Osteocyte (in vitro differentiated cells): Measurements from ENCODE around the gene CARNS1. TPM values are rescaled to one million over a fixed set of nuclear protein-coding genes. Genes with fewer than 3 reads are reported as not detected.

Experiments
- DNase-seq: peaks from one replicate; pipeline ENCODE4 v3.0.0; 2021; ENCODE audit warnings: mixed read lengths; ENCODE audit not compliant: unreplicated experiment; ENCODE audit errors: extremely low spot score
- H3K27ac Mint-ChIP-seq: one replicate; pipeline ENCODE4 v1.8.0; 2021; ENCODE audit warnings: mild to moderate bottlenecking, mixed read lengths; ENCODE audit not compliant: unreplicated experiment
- H3K27me3 Mint-ChIP-seq: one replicate; pipeline ENCODE4 v1.8.0; 2021; ENCODE audit warnings: mixed read lengths; ENCODE audit not compliant: unreplicated experiment
- H3K36me3 Mint-ChIP-seq: one replicate; pipeline ENCODE4 v1.8.0; 2021; ENCODE audit warnings: mixed read lengths; ENCODE audit not compliant: unreplicated experiment
- H3K4me1 Mint-ChIP-seq: one replicate; pipeline ENCODE4 v1.8.0; 2021; ENCODE audit warnings: mixed read lengths; ENCODE audit not compliant: unreplicated experiment
- H3K4me3 Mint-ChIP-seq: one replicate; pipeline ENCODE4 v1.8.0; 2021; ENCODE audit warnings: mild to moderate bottlenecking, moderate library complexity, mixed read lengths; ENCODE audit not compliant: unreplicated experiment
- H3K9me3 Mint-ChIP-seq: one replicate; pipeline ENCODE4 v1.8.0; 2021; ENCODE audit warnings: mixed read lengths; ENCODE audit not compliant: unreplicated experiment
- CTCF ChIP-seq: fragments of 200-600 bp; sonication (generic); IDR thresholded peaks from 2 replicates; pipeline ENCODE4 v1.5.0; 2021; ENCODE audit warnings: antibody characterized with exemption, mild to moderate bottlenecking, moderate library complexity
- total RNA-seq: library from RNA; stranded (reverse); gene quantifications from 2 replicates; pipeline ENCODE4 v1.2.1, GENCODE V29; 2021

Gene CARNS1
- total RNA-seq, 1 donor from 2014 or later: 0.27 TPM

DNA sequence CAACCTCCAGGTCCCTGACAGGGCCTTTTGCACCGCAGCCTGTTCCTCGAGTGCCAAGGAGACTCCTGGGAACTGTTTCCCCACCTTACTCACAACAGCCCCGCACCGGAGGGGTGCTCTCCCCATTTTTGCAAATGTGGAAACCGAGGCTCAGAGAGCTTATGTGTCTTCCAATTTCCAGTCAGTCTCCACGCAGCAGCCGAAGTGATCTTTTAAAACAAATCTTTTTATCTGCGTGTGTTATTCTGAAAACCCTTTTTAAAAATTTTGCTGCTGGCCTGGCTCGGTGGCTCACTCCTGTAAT, 54.0 kb downstream of the CARNS1 start:
- H3K36me3 Mint-ChIP-seq: no peaks in the 10 kb centered on the region
- peaks cover 27% of the 10 kb centered on the region for H3K4me1 Mint-ChIP-seq
- peak overlapping the region; percentile 73 for H3K27ac Mint-ChIP-seq

GRCh38 chr11:67470337-67471002, 55.0 kb downstream of the CARNS1 start:
- H3K9me3 Mint-ChIP-seq: no peaks in the 10 kb centered on the region
- peaks cover 21% of the 10 kb centered on the region for H3K4me1 Mint-ChIP-seq
- TF ChIP-seq CTCF: no peak
- no peak overlapping the region for H3K27ac Mint-ChIP-seq
- no peaks in the 10 kb centered on the region for H3K27me3 Mint-ChIP-seq
- no peaks in the 10 kb centered on the region for H3K36me3 Mint-ChIP-seq
- H3K4me3 Mint-ChIP-seq: peak overlapping the region; percentile 74
- DNase-seq: no peak

More for the DNA sequence above, 54.0 kb downstream of the CARNS1 start:
- Mint-ChIP-seq H3K27me3 (no peaks in the 10 kb centered on the region), H3K9me3 (no peaks in the 10 kb centered on the region), H3K4me3 (peak overlapping the region; percentile 74)
- TF ChIP-seq CTCF: no peak
- no peak for DNase-seq

DNA sequence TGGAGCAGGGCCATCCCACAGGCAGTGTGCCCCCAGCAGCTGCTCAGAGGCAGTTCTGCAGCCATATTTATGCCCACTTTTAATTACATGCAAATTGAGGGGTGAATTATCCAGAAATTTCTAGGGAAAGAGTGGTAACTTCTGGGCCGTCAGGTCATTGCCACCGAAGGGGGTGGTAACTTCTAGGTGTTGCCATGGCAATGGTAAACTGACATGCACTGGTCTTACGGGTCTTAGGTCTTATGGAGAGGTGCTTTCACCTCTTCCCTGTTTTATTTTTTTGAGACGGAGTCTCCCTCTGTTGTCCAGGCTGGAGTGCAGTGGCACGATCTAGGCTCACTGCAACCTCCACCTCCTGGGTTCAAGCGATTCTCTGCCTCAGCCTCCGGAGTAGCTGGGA, 57.4 kb downstream of the CARNS1 start:
- no peak overlapping the region for H3K4me3 Mint-ChIP-seq
- H3K9me3 Mint-ChIP-seq: no peaks in the 10 kb centered on the region
- H3K36me3 Mint-ChIP-seq: no peaks in the 10 kb centered on the region

More for the DNA sequence above, 57.4 kb downstream of the CARNS1 start:
- DNase-seq: no peak
- Mint-ChIP-seq H3K27ac (no peak overlapping the region), H3K4me1 (peaks cover 13% of the 10 kb centered on the region), H3K27me3 (peaks cover 2% of the 10 kb centered on the region)
- no peak for TF ChIP-seq CTCF

Other genes starting within 250 kb of the CARNS1 start
- 41.5 and 45.0 TPM in 2 replicates for gene GRK2, start 149.2 kb upstream of the CARNS1 start, total RNA-seq
- gene ANKRD13D, start 126.4 kb upstream of the CARNS1 start, total RNA-seq: 54.3 and 56.2 TPM in 2 replicates
- 28.5 and 28.6 TPM in 2 replicates for gene SSH3, start 112.1 kb upstream of the CARNS1 start, total RNA-seq
- gene POLD4, start 62.1 kb upstream of the CARNS1 start, total RNA-seq: 53.2 and 64.0 TPM in 2 replicates
- 7.2 and 7.8 TPM in 2 replicates for gene CLCF1, start 42.1 kb upstream of the CARNS1 start, total RNA-seq
- 18.5 TPM in 2 replicates for gene RAD9A, start 23.7 kb upstream of the CARNS1 start, total RNA-seq
- gene PPP1CA, start 13.8 kb upstream of the CARNS1 start, total RNA-seq: 132 and 140 TPM in 2 replicates
- gene TBC1D10C, start 11.6 kb upstream of the CARNS1 start, total RNA-seq: not detected in 2 replicates
- gene RPS6KB2, start 12.8 kb downstream of the CARNS1 start, total RNA-seq: 42.7 and 49.5 TPM in 2 replicates
- 0.89 and 1.2 TPM in 2 replicates for gene PTPRCAP, start 22.0 kb downstream of the CARNS1 start, total RNA-seq
- 114 and 116 TPM in 2 replicates for gene CORO1B, start 27.8 kb downstream of the CARNS1 start, total RNA-seq
- gene GPR152, start 37.1 kb downstream of the CARNS1 start, total RNA-seq: not detected in 2 replicates
- gene CABP4, start 39.7 kb downstream of the CARNS1 start, total RNA-seq: 0.35 TPM in 1 of 2 replicates, not detected in the other
- gene TMEM134, start 53.6 kb downstream of the CARNS1 start, total RNA-seq: 51.4 and 54.5 TPM in 2 replicates
- gene AIP, start 67.3 kb downstream of the CARNS1 start, total RNA-seq: 76.5 and 79.9 TPM in 2 replicates
- gene PITPNM1, start 89.7 kb downstream of the CARNS1 start, total RNA-seq: 46.7 and 46.9 TPM in 2 replicates
- 32.2 and 37.4 TPM in 2 replicates for gene CDK2AP2, start 92.5 kb downstream of the CARNS1 start, total RNA-seq
- gene CABP2, start 107.8 kb downstream of the CARNS1 start, total RNA-seq: not detected in 2 replicates
- 509 and 544 TPM in 2 replicates for gene GSTP1, start 168.1 kb downstream of the CARNS1 start, total RNA-seq
- 180 and 185 TPM in 2 replicates for gene NDUFV1, start 191.3 kb downstream of the CARNS1 start, total RNA-seq
- 5.9 and 8.0 TPM in 2 replicates for gene NUDT8, start 214.3 kb downstream of the CARNS1 start, total RNA-seq
- not detected in 2 replicates for gene TBX10, start 224.1 kb downstream of the CARNS1 start, total RNA-seq
- not detected in 2 replicates for gene ACY3, start 235.1 kb downstream of the CARNS1 start, total RNA-seq